LNCaP clone FGC (cell line): ENCODE results near the gene ERFE.
A peak's percentile ranks its signal among the peaks of the same experiment; 100 is the strongest.

ENCODE experiments used
- DNase-seq: peaks from one replicate; pipeline ENCODE4 v3.0.0-alpha.2; 2011; ENCODE audit warnings: low read depth
- H3K4me3 ChIP-seq: 2 replicates; pipeline ENCODE4 v1.5.1; 2011; ENCODE audit warnings: mild to moderate bottlenecking, low read depth, low read length, control low read depth
- CTCF ChIP-seq: IDR thresholded peaks from 2 replicates; pipeline ENCODE4 v1.5.1; 2012; ENCODE audit warnings: mild to moderate bottlenecking; ENCODE audit not compliant: control insufficient read depth, insufficient read depth; ENCODE audit errors: extremely low read depth

Gene ERFE

GRCh38 chr2:238183821-238184220 lies 25.1 kb downstream of the ERFE start:
- H3K4me3 ChIP-seq, result no peak overlapping the region
- no peak for DNase-seq
- TF ChIP-seq CTCF, result no peak

GRCh38 chr2:238187618-238188548 lies 29.1 kb downstream of the ERFE start:
- no peak overlapping the region for H3K4me3 ChIP-seq
- no peak for DNase-seq
- no peak for TF ChIP-seq CTCF

GRCh38 chr2:238190445-238190844 lies 31.7 kb downstream of the ERFE start:
- no peak overlapping the region for H3K4me3 ChIP-seq
- DNase-seq, result no peak
- TF ChIP-seq CTCF, result no peak

- no peak for DNase-seq
Measured at GRCh38 chr2:238202326-238203093, 43.7 kb downstream of the ERFE start.

GRCh38 chr2:238203094-238203972 lies 44.6 kb downstream of the ERFE start, which contains the start of gene ILKAP:
Gene ILKAP, minus strand, starts transcription at chr2:238203695. Its CDS starts 142 bp downstream, at chr2:238203553.
- no peak for TF ChIP-seq CTCF
- DNase-seq, result peak; percentile 15
- peak within 1 kb of the TSS; percentile 70 for H3K4me3 ChIP-seq

More at GRCh38 chr2:238202326-238203093, 43.7 kb downstream of the ERFE start:
- TF ChIP-seq CTCF, result no peak
- H3K4me3 ChIP-seq, result peak overlapping the region; percentile 70

- DNase-seq, result no peak
- H3K4me3 ChIP-seq, result peak overlapping the region; percentile 70
- no peak for TF ChIP-seq CTCF
Measured at GRCh38 chr2:238203973-238204683, 45.4 kb downstream of the ERFE start.
